OCI-LY7 (cell line): Measurements from ENCODE around the gene CXCL11. TPM values are rescaled to one million over a fixed set of nuclear protein-coding genes. Genes with fewer than 3 reads are reported as not detected.

Experiments
- BruUV-seq: library from RNA; stranded (reverse); fragments of 400-500 nt; replicated peaks from 2 replicates; lab custom pipeline; 2021; lab: Mats Ljungman, UMichigan
- CTCF ChIA-PET: fragments of 300-600 bp; sonication (Branson Sonifier 250); formaldehyde crosslinking; loops from one replicate; lab custom pipeline; 2022; ENCODE audit warnings: antibody characterized with exemption; ENCODE audit not compliant: unreplicated experiment; lab: Charles Lee
- POLR2A ChIA-PET: fragments of 300-600 bp; sonication (Branson Sonifier 250); formaldehyde crosslinking; loops from one replicate; lab custom pipeline; 2022; ENCODE audit warnings: antibody characterized with exemption; lab: Charles Lee
- DNase-seq: peaks from one replicate; pipeline ENCODE4 v3.0.0-alpha.2; 2015; ENCODE audit warnings: low spot score
- H2AFZ ChIP-seq: fragments of 200-600 bp; sonication (generic), shearing (Covaris generic); 2 replicates; pipeline ENCODE4 v1.6.1; 2014; ENCODE audit warnings: mild to moderate bottlenecking, antibody characterized with exemption, low read length, moderate library complexity
- H3K27ac ChIP-seq: fragments of 200-600 bp; sonication (generic); 2 replicates; pipeline ENCODE4 v1.5.1; 2014; ENCODE audit warnings: mixed run types, low read depth, mild to moderate bottlenecking, moderate library complexity, low read length, inconsistent platforms; ENCODE audit not compliant: poor library complexity, severe bottlenecking
- H3K36me3 ChIP-seq: fragments of 200-600 bp; sonication (generic); 2 replicates; pipeline ENCODE4 v1.6.1; 2014; ENCODE audit warnings: mild to moderate bottlenecking, antibody characterized with exemption, low read length, moderate library complexity, mixed read lengths; ENCODE audit not compliant: insufficient read depth
- H3K4me1 ChIP-seq: fragments of 200-600 bp; sonication (generic); 2 replicates; pipeline ENCODE4 v1.5.1; 2014; ENCODE audit warnings: mild to moderate bottlenecking, low read length; ENCODE audit not compliant: insufficient read depth, poor library complexity, severe bottlenecking
- H3K4me2 ChIP-seq: fragments of 200-600 bp; sonication (generic); 2 replicates; pipeline ENCODE4 v1.6.1; 2014; ENCODE audit warnings: mild to moderate bottlenecking, low read length
- H3K4me3 ChIP-seq: fragments of 200-600 bp; sonication (generic); 2 replicates; pipeline ENCODE4 v1.5.1; 2014; ENCODE audit warnings: mild to moderate bottlenecking, low read depth, low read length; ENCODE audit not compliant: poor library complexity, severe bottlenecking
- H3K79me2 ChIP-seq: fragments of 200-600 bp; sonication (generic); 2 replicates; pipeline ENCODE4 v1.6.1; 2016; ENCODE audit warnings: low read depth, mild to moderate bottlenecking, low read length, moderate library complexity, mixed read lengths; ENCODE audit not compliant: insufficient read depth
- H3K9me2 ChIP-seq: fragments of 200-600 bp; sonication (generic); 2 replicates; pipeline ENCODE4 v1.6.1; 2016; ENCODE audit warnings: mild to moderate bottlenecking, low read length, mixed read lengths; ENCODE audit not compliant: insufficient read depth
- H3K9me3 ChIP-seq: fragments of 200-600 bp; sonication (generic); 2 replicates; pipeline ENCODE4 v1.6.1; 2014; ENCODE audit warnings: mild to moderate bottlenecking, mixed run types, low read length, mixed read lengths
- H4K20me1 ChIP-seq: fragments of 200-600 bp; sonication (generic); 2 replicates; pipeline ENCODE4 v1.6.1; 2014; ENCODE audit warnings: mild to moderate bottlenecking, antibody characterized with exemption, low read length, moderate library complexity, mixed read lengths; ENCODE audit not compliant: insufficient read depth
- CTCF ChIP-seq: fragments of 200-600 bp; sonication (generic); conservative IDR thresholded peaks from 2 replicates; pipeline ENCODE4 v1.5.1; 2014; ENCODE audit warnings: mild to moderate bottlenecking, antibody characterized with exemption, low read length, moderate library complexity, mixed read lengths
- EZH2phosphoT487 ChIP-seq: fragments of 200-600 bp; sonication (generic); IDR thresholded peaks from 2 replicates; pipeline ENCODE4 v1.6.1; 2018; ENCODE audit warnings: low read depth, borderline replicate concordance, mild to moderate bottlenecking, mixed run types, antibody characterized with exemption, low read length, moderate library complexity, mixed read lengths
- intact Hi-C: fragments of 100-400 bp; cut with micrococcal nuclease; formaldehyde crosslinking; loops from one replicate; pipeline ENCODE4 v1.10.0; 2022; ENCODE audit not compliant: unreplicated experiment
- total RNA-seq, 2 experiments: library from RNA; depleted of rRNA in 1 of 2; stranded (reverse); fragments of >200 nt in 1 of 2; shearing (Covaris generic) in 1 of 2; gene quantifications; 2 replicates each; pipeline ENCODE4 v1.2.3, GENCODE V29; 2014 to 2022

Gene CXCL11
- total RNA-seq, 2 experiments from 2014 or later: 0.40 TPM; not detected in 1

GRCh38 chr4:76010576-76010975 is 25.3 kb downstream of the CXCL11 start:
- Histone ChIP-seq H3K4me1 (no peaks in the 10 kb centered on the region), H3K79me2 (no peaks in the 10 kb centered on the region), H3K9me2 (no peaks in the 10 kb centered on the region), H3K27ac (no peak overlapping the region), H4K20me1 (no peaks in the 10 kb centered on the region), H3K4me3 (no peak overlapping the region), H3K36me3 (no peaks in the 10 kb centered on the region), H3K4me2 (no peak overlapping the region), H2AFZ (no peak overlapping the region), H3K9me3 (no peaks in the 10 kb centered on the region)
- intact Hi-C loops: no loop called here
- no TSS peak for BruUV-seq
- DNase-seq: no peak
- CTCF ChIA-PET: no interaction called here
- no peak for TF ChIP-seq CTCF
- POLR2A ChIA-PET: no interaction called here

- DNase-seq: no peak
- H4K20me1 ChIP-seq: no peaks in the 10 kb centered on the region
- H3K79me2 ChIP-seq: no peaks in the 10 kb centered on the region
- TF ChIP-seq EZH2phosphoT487 (no peak), CTCF (no peak)
- H3K9me2 ChIP-seq: no peaks in the 10 kb centered on the region
- H3K4me3 ChIP-seq: no peak overlapping the region
- no TSS peak for BruUV-seq
- no peak overlapping the region for H3K27ac ChIP-seq
- ChIA-PET CTCF (no interaction called here), POLR2A (interaction anchor here (1.2 kb wide), 1 partner anchor 17 kb away, joined by 4 read pairs; no protein-coding TSS in a partner anchor)
- no peaks in the 10 kb centered on the region for H3K36me3 ChIP-seq
- H2AFZ ChIP-seq: no peak overlapping the region
- no peaks in the 10 kb centered on the region for H3K4me1 ChIP-seq
- H3K9me3 ChIP-seq: no peaks in the 10 kb centered on the region
- intact Hi-C loops: no loop called here
- no peak overlapping the region for H3K4me2 ChIP-seq
Observed at GRCh38 chr4:76009311-76009710, 26.6 kb downstream of the CXCL11 start.

- no peak for DNase-seq
- Histone ChIP-seq H3K9me2 (no peaks in the 10 kb centered on the region), H3K79me2 (no peaks in the 10 kb centered on the region), H3K4me3 (no peak within 1 kb of the TSS), H2AFZ (no peak within 1 kb of the TSS), H3K36me3 (no peaks in the 10 kb centered on the region), H3K4me2 (no peak within 1 kb of the TSS), H3K27ac (no peak within 1 kb of the TSS), H4K20me1 (no peaks in the 10 kb centered on the region), H3K9me3 (no peaks in the 10 kb centered on the region), H3K4me1 (no peaks in the 10 kb centered on the region)
- no peak for TF ChIP-seq EZH2phosphoT487
- TF ChIP-seq CTCF: no peak
- intact Hi-C loops: no loop called here
- CTCF ChIA-PET: no interaction called here
- POLR2A ChIA-PET: interaction anchor here (0.6 to 0.7 kb wide), 2 partner anchors 17 to 465 kb away, joined by 3 read pairs; no protein-coding TSS in a partner anchor
- BruUV-seq: no TSS peak
Observed at GRCh38 chr4:76007089-76007862, 28.6 kb downstream of the CXCL11 start, which contains the start of gene CXCL9. Gene CXCL9 (minus strand): TSS chr4:76007509. CDS start chr4:76007449, 60 bp downstream.
